Left lung (tissue), 10 donors: Measurements from ENCODE around the gene THOC2. TPM values are rescaled to one million over a fixed set of nuclear protein-coding genes. Genes with fewer than 3 reads are reported as not detected.

Source experiments
- ATAC-seq: fragments of 200-7000 bp; cut with Tn5 transposase; one replicate; pipeline ENCODE4 v1.9.1; 2020; ENCODE audit warnings: moderate library complexity
- DNase-seq, 4 donors: peaks; one replicate each; pipeline ENCODE4 v3.0.0-alpha.2; 2013 to 2020
- H3K27ac ChIP-seq, 2 donors: fragments of 200-600 bp; sonication (generic) in 1 of 2; one replicate each; pipeline versions ENCODE4 v1.5.0 to v1.8.0; 2020 to 2021
- H3K27me3 ChIP-seq, 2 donors: fragments of 200-600 bp; sonication (generic) in 1 of 2; one replicate each; pipeline versions ENCODE4 v1.5.0 to v1.8.0; 2020 to 2021
- H3K36me3 ChIP-seq, 2 donors: fragments of 200-600 bp; sonication (generic) in 1 of 2; one replicate each; pipeline versions ENCODE4 v1.5.0 to v1.8.0; 2020 to 2021
- H3K4me1 ChIP-seq, 2 donors: fragments of 200-600 bp; one replicate each; pipeline ENCODE4 v1.8.0; 2021
- H3K4me3 ChIP-seq, 2 donors: fragments of 200-600 bp; sonication (generic) in 1 of 2; one replicate each; pipeline versions ENCODE4 v1.5.0 to v1.8.0; 2020 to 2021; ENCODE audit warnings: mild to moderate bottlenecking in 1 of 2
- H3K9me3 ChIP-seq, 2 donors: fragments of 200-600 bp; sonication (generic) in 1 of 2; one replicate each; pipeline versions ENCODE4 v1.5.0 to v1.8.0; 2020 to 2021
- intact Hi-C, 2 donors: fragments of 100-400 bp; cut with DNase I; formaldehyde crosslinking; loops; one replicate each; pipeline versions ENCODE4 v1.11.2 to v1.14.2; 2022
- polyA plus RNA-seq, 6 donors: library from polyadenylated mRNA; unstranded; fragments of 120-200 nt; gene quantifications; one replicate each; pipeline ENCODE4 v1.2.1, GENCODE V29; 2013; ENCODE audit not compliant: insufficient read length in 6 of 6
- total RNA-seq, 2 donors: library from RNA; stranded (reverse); fragmentation: NEBNext Ultra II Directional; extraction: Animal tissue kit (Norgen Biotek cat#: 25700); gene quantifications; one replicate each; pipeline ENCODE4 v1.2.1, GENCODE V29; 2021
- TF ChIP-seq, protein P1 (sequence below), 2 donors: fragments of 200-600 bp; sonication (generic) in 1 of 2; IDR thresholded peaks; one replicate each; pipeline versions ENCODE4 v1.5.0 to v1.8.0; 2021; ENCODE audit warnings: antibody characterized with exemption in 2 of 2
- donor health status: DM: no; HTN: yes; CAD: no.
- donor health status: DM: no; HTN: no; CAD: no.

THOC2 gene
- total and polyA plus RNA-seq, 8 donors = 78.2 to 164 (median 137) TPM

DNA sequence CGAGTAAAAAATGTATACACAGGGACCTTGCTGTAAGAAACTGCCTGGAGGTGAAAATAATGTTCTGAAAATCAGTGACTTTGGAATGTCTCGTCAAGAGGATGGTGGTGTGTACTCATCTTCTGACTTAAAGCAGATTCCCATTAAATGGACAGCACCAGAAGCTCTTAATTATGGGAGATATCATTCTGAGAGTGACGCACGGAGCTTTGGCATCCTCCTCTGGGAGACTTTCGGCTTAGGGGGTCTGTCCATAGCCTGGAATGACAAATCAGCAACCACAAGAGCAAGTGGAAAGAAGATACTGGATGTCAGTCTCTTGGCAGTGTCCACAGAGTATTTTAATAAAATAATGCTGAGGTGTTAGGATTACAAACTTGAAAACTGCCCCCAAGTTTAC lies 129.4 kb downstream of the THOC2 start:
- TF ChIP-seq, protein P1, sequence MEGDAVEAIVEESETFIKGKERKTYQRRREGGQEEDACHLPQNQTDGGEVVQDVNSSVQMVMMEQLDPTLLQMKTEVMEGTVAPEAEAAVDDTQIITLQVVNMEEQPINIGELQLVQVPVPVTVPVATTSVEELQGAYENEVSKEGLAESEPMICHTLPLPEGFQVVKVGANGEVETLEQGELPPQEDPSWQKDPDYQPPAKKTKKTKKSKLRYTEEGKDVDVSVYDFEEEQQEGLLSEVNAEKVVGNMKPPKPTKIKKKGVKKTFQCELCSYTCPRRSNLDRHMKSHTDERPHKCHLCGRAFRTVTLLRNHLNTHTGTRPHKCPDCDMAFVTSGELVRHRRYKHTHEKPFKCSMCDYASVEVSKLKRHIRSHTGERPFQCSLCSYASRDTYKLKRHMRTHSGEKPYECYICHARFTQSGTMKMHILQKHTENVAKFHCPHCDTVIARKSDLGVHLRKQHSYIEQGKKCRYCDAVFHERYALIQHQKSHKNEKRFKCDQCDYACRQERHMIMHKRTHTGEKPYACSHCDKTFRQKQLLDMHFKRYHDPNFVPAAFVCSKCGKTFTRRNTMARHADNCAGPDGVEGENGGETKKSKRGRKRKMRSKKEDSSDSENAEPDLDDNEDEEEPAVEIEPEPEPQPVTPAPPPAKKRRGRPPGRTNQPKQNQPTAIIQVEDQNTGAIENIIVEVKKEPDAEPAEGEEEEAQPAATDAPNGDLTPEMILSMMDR (IDR thresholded peaks at IDR 0.05) = no peak
- intact Hi-C loops = no loop called here
- ATAC-seq (no peak), DNase-seq (no peak)
- Histone ChIP-seq H3K9me3 (no peaks in the 10 kb centered on the region), H3K27me3 (no peaks in the 10 kb centered on the region), H3K4me1 (no peaks in the 10 kb centered on the region), H3K4me3 (no peak overlapping the region), H3K27ac (no peak overlapping the region), H3K36me3 (peaks cover 0 to 25% of the 10 kb centered on the region in 2 donors)

DNA sequence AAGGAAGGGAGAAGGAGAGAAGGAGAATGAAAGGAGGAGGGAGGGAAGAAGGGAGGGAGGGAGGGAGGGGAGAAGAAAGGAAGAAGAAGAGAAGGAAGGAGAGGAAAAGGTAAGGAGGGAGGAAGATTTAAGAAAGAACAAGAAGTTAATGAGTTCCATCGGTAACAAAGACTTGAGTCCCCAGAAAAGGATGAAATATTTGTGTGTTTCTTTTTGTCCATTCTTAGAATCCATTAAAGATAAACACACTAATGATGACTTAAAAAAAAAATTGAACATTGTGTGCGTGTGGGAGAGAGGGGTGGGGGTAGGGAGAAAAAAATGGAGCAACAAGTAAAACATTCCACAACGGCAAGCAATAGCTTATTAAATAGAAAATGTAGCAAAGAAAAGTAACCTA lies 131.4 kb downstream of the THOC2 start:
- no peak for DNase-seq
- H3K4me3 ChIP-seq = no peak overlapping the region

DNA sequence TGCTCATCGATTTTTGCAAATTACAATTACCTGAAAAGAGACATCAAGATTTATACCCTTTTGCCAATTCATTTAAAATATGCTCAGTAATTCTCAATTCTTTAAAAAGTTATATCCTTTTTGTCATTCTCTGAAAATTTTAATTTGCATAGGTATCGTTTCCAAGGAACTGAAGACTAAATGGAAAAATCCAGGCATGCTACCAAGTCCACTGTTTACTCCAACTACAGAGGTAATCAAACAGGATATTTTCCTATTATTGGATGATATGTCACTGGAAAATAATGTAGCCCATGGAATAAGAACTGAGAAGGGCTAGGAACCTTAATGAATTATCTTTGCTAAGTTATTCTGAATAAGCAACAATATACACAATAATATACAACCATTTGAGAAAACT lies 132.7 kb downstream of the THOC2 start:
- Histone ChIP-seq H3K9me3 (no peaks in the 10 kb centered on the region), H3K27me3 (no peaks in the 10 kb centered on the region), H3K4me1 (no peaks in the 10 kb centered on the region), H3K27ac (no peak overlapping the region), H3K36me3 (peaks cover 0 to 10% of the 10 kb centered on the region in 2 donors), H3K4me3 (no peak overlapping the region)
- DNase-seq = no peak
- no peak for ATAC-seq
- TF ChIP-seq, protein P1 (IDR thresholded peaks at IDR 0.05) = no peak
- intact Hi-C loops = no loop called here

More for the DNA sequence above, 131.4 kb downstream of the THOC2 start:
- Histone ChIP-seq H3K9me3 (no peaks in the 10 kb centered on the region), H3K36me3 (peaks cover 0 to 21% of the 10 kb centered on the region in 2 donors), H3K4me1 (no peaks in the 10 kb centered on the region), H3K27ac (no peak overlapping the region), H3K27me3 (no peaks in the 10 kb centered on the region)
- no peak for ATAC-seq
- TF ChIP-seq, protein P1 (IDR thresholded peaks at IDR 0.05) = no peak
- intact Hi-C loops = no loop called here

DNA sequence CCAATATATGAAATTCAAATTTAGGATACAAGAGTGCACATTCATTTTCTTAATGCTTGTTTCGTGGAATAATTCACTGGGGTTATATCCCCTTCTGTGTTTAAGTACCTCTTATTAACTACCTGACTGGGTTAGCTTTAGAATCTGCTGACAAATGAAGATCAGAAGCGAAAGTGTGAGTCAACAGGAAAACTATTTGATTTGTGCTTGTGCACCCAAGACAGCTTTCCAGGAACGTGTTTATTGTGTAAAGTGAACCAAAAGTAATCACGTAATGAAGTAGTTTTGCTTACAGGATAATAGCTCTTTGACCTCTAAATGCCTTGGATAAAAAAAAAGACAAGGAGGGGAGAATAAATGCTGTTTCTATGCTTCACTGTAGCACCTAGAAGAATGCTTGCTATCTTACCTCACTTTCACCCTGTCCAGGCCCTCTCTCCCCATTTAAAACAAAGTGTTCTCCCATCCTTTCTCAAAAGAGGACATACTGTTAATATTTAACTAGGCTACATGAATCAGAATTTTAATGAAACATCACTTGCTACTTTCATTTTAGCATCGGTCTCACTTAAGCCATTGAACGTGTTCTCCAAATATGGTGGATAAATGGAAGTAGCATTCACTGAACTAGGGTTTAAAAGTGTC lies 141.9 kb downstream of the THOC2 start:
- H3K4me3 ChIP-seq = no peak overlapping the region
- ATAC-seq = peak; percentile 63
- no peak for DNase-seq
- no peak overlapping the region for H3K27ac ChIP-seq
- no peaks in the 10 kb centered on the region for H3K27me3 ChIP-seq
- intact Hi-C loops = no loop called here
- no peaks in the 10 kb centered on the region for H3K36me3 ChIP-seq
- H3K4me1 ChIP-seq = no peaks in the 10 kb centered on the region
- TF ChIP-seq, protein P1 (IDR thresholded peaks at IDR 0.05) = no peak
- no peaks in the 10 kb centered on the region for H3K9me3 ChIP-seq

DNA sequence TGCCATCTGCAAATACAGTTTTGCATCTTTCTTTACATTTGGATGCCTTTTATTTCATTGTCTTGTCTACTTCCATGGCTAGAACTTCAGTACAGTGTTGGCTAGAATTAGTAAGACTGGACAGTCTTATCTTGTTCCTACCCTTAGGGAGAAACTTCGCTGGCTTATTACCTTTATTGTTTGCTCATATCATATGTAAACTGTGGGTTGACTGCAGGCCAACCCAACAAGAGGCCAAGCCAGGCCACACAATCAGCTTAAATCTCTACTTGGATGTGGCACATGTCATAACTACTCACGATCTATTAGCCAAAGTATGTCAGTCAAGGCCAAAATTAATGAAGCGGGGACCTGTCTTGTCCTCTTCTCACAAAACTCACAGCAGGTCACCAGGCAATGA lies 144.1 kb downstream of the THOC2 start:
- Histone ChIP-seq H3K4me3 (no peak overlapping the region), H3K27me3 (no peaks in the 10 kb centered on the region), H3K4me1 (no peaks in the 10 kb centered on the region), H3K27ac (no peak overlapping the region), H3K9me3 (no peaks in the 10 kb centered on the region), H3K36me3 (no peaks in the 10 kb centered on the region)
- DNase-seq (no peak), ATAC-seq (peak; percentile 49)
- intact Hi-C loops = no loop called here
- TF ChIP-seq, protein P1 (IDR thresholded peaks at IDR 0.05) = no peak
